ENCODE data around the gene TBC1D4.

DNA sequence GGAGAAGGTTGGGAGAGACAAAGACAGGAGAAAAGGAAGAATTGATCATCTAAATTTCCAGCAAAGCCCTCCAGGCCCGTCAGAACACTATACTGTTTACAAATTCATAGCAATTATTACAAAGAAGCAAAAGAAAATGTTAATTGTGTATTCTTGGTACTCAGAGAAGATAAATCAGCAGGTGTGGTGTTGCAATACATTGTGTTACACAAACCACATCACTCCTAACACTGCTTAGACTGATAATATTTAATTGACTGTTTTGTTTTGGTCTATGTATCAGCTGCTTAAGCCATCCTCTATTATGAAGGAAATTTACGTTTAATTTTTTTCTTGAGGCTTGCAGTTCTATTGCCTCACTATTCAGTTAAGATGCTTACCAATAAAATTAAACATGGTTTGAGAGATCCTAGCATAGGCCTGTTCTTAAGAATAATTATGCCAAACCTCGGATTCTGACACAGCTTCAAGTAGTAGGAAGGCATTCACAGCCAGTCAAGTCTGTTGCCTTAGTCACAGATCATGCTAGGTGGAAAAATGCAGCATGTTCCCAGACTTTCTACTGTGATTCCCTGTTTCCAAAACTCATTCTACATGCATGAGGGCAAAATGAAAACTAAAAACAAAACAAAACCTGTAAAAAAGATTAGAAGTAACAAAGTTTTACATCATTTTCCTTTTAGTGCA is 129.2 kb downstream of the TBC1D4 start:
- TF ChIP-seq, protein P1, sequence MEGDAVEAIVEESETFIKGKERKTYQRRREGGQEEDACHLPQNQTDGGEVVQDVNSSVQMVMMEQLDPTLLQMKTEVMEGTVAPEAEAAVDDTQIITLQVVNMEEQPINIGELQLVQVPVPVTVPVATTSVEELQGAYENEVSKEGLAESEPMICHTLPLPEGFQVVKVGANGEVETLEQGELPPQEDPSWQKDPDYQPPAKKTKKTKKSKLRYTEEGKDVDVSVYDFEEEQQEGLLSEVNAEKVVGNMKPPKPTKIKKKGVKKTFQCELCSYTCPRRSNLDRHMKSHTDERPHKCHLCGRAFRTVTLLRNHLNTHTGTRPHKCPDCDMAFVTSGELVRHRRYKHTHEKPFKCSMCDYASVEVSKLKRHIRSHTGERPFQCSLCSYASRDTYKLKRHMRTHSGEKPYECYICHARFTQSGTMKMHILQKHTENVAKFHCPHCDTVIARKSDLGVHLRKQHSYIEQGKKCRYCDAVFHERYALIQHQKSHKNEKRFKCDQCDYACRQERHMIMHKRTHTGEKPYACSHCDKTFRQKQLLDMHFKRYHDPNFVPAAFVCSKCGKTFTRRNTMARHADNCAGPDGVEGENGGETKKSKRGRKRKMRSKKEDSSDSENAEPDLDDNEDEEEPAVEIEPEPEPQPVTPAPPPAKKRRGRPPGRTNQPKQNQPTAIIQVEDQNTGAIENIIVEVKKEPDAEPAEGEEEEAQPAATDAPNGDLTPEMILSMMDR (IDR thresholded peaks at IDR 0.05), result no peak
- TF ChIP-seq EP300 (IDR thresholded peaks at IDR 0.05), result no peak
